ENCODE measurements around the gene ST7.

Gene ST7

GRCh38 chr7:116920359-116920758 is 32.9 kb upstream of the ST7 start:
- Histone ChIP-seq H3K36me3 (peaks cover 11% of the 10 kb centered on the region; the same call in 1 of the 2 replicates), H3K9me3 (ENCODE audit: severe bottlenecking) (no peaks in the 10 kb centered on the region), H3K27ac (no peak overlapping the region), H3K4me3 (ENCODE audit: low read depth, low read length) (no peak overlapping the region), H3K27me3 (ENCODE audit: insufficient read depth, low read depth, severe bottlenecking) (peaks cover 2% of the 10 kb centered on the region)
- DNase-seq, result no peak
- TF ChIP-seq, protein P1, sequence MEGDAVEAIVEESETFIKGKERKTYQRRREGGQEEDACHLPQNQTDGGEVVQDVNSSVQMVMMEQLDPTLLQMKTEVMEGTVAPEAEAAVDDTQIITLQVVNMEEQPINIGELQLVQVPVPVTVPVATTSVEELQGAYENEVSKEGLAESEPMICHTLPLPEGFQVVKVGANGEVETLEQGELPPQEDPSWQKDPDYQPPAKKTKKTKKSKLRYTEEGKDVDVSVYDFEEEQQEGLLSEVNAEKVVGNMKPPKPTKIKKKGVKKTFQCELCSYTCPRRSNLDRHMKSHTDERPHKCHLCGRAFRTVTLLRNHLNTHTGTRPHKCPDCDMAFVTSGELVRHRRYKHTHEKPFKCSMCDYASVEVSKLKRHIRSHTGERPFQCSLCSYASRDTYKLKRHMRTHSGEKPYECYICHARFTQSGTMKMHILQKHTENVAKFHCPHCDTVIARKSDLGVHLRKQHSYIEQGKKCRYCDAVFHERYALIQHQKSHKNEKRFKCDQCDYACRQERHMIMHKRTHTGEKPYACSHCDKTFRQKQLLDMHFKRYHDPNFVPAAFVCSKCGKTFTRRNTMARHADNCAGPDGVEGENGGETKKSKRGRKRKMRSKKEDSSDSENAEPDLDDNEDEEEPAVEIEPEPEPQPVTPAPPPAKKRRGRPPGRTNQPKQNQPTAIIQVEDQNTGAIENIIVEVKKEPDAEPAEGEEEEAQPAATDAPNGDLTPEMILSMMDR (IDR thresholded peaks at IDR 0.05; ENCODE audit: low read depth, low read length), result no peak

DNA sequence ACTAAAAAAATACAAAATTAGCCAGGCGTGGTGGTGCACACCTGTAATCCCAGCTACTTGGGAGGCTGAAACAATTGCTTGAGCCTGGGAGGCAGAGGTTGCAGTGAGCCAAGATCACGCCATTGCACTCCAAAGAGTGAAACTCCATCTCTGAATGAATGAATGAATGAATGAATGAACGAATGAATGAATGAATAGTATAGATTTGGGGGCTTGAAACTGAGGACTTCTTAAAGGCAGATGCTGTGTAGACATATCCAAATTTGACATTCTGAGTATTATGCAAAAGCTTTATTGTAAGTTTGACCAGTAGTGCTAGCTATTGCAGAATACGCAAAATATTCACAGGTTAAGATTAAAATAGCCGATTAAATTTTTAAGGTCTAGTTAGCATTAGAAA is 30.8 kb upstream of the ST7 start:
- H3K36me3 ChIP-seq, result peaks cover 2% of the 10 kb centered on the region; the same call in 1 of the 2 replicates
- TF ChIP-seq, protein P1 (IDR thresholded peaks at IDR 0.05; ENCODE audit: low read depth, low read length), result no peak
- H3K27me3 ChIP-seq (ENCODE audit: insufficient read depth, low read depth, severe bottlenecking), result peaks cover 2% of the 10 kb centered on the region
- no peak overlapping the region for H3K27ac ChIP-seq
- no peaks in the 10 kb centered on the region for H3K9me3 ChIP-seq (ENCODE audit: severe bottlenecking)
- no peak for DNase-seq
- no peak overlapping the region for H3K4me3 ChIP-seq (ENCODE audit: low read depth, low read length)

DNA sequence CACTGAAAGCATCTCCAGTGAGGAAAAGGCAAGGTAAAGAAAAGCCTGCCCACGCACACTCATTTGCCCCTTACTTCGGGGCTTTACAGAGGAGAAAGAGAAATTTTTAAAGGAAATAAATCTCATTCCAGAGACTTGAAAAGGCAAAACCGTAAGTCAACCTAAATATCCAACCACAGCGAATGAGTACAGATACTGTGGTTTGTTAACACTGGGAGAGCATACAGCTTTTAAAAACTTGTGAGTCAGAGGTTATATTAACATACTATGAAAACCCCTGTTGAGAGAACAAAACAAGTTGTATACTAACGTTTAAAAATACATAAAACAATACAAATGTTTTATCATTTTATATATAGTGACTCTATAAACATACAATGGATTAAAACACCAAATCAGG is 28.6 kb upstream of the ST7 start:
- DNase-seq, result no peak
- Histone ChIP-seq H3K9me3 (ENCODE audit: severe bottlenecking) (no peaks in the 10 kb centered on the region), H3K36me3 (no peaks in the 10 kb centered on the region), H3K27me3 (ENCODE audit: insufficient read depth, low read depth, severe bottlenecking) (peaks cover 18% of the 10 kb centered on the region), H3K27ac (no peak overlapping the region), H3K4me3 (ENCODE audit: low read depth, low read length) (no peak overlapping the region)
- TF ChIP-seq, protein P1 (IDR thresholded peaks at IDR 0.05; ENCODE audit: low read depth, low read length), result no peak

DNA sequence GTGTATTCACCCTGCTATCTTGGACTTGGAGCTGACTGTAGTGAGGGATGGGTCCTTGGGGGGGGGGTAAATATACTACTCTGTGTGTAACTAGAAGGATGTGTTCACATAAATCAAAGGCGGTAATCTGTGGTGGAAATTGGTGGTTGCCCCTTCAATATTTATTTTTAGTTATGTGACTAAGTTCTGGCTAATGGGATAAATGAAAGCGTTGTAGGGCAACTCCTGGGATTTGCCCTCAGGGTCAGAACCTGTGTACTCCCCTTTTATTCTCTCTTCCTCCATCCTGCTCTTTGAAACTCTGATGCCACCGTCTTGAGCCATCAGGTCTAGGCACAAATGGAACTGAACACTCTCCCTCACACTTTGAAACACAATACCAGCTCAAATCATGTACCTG is 24.3 kb upstream of the ST7 start:
- Histone ChIP-seq H3K27me3 (ENCODE audit: insufficient read depth, low read depth, severe bottlenecking) (peaks cover 57% of the 10 kb centered on the region), H3K36me3 (no peaks in the 10 kb centered on the region), H3K27ac (no peak overlapping the region), H3K9me3 (ENCODE audit: severe bottlenecking) (no peaks in the 10 kb centered on the region), H3K4me3 (ENCODE audit: low read depth, low read length) (no peak overlapping the region)
- TF ChIP-seq, protein P1 (IDR thresholded peaks at IDR 0.05; ENCODE audit: low read depth, low read length), result no peak
- no peak for DNase-seq

- Histone ChIP-seq H3K36me3 (no peaks in the 10 kb centered on the region), H3K9me3 (ENCODE audit: severe bottlenecking) (no peaks in the 10 kb centered on the region), H3K27ac (no peak overlapping the region), H3K4me3 (ENCODE audit: low read depth, low read length) (no peak overlapping the region), H3K27me3 (ENCODE audit: insufficient read depth, low read depth, severe bottlenecking) (peaks cover 63% of the 10 kb centered on the region)
- DNase-seq, result peak; percentile 71
- TF ChIP-seq, protein P1 (IDR thresholded peaks at IDR 0.05; ENCODE audit: low read depth, low read length), result peak; percentile 88
Observed at GRCh38 chr7:116929914-116930913, 23.1 kb upstream of the ST7 start.
